Upper lobe of left lung (tissue), 4 donors: ENCODE data around the gene CYGB.

Source experiments
- CTCF ChIP-seq, 6 experiments: fragments of 450-650 bp in 4 of 6; fragments of 200-600 bp in 2 of 6; sonication (generic) in 2 of 6; IDR thresholded peaks; one replicate each; pipeline ENCODE4 v1.5.1; 2016 to 2019; ENCODE audit warnings: antibody characterized with exemption in 6 of 6
- EP300 ChIP-seq, 4 donors: sonication (generic); formaldehyde crosslinking; IDR thresholded peaks; one replicate each; pipeline ENCODE4 v1.5.1; 2017; ENCODE audit warnings: antibody characterized with exemption in 4 of 4, control low read depth in 2 of 4
- POLR2A ChIP-seq, 4 donors: fragments of 450-650 bp; IDR thresholded peaks; one replicate each; pipeline ENCODE4 v1.5.1; 2016 to 2017; ENCODE audit warnings: antibody characterized with exemption in 4 of 4, mild to moderate bottlenecking in 2 of 4
- POLR2AphosphoS5 ChIP-seq, 2 donors: sonication (generic); formaldehyde crosslinking; IDR thresholded peaks; one replicate each; pipeline ENCODE4 v1.5.1; 2017; ENCODE audit warnings: antibody characterized with exemption in 2 of 2

- TF ChIP-seq POLR2AphosphoS5 (IDR thresholded peaks at IDR 0.05) (peak; percentile 71 to 82), CTCF (IDR thresholded peaks at IDR 0.05) (no peak), POLR2A (IDR thresholded peaks at IDR 0.05) (peak in 1 of 4 donors; percentile 42), EP300 (IDR thresholded peaks at IDR 0.05) (peak in 2 of 4 donors; percentile 44 to 87)
These were observed 7.3 kb downstream of the CYGB start for GRCh38 chr17:76530095-76530723.
